ENCODE data around the gene SRY. TPM values are rescaled to one million over a fixed set of nuclear protein-coding genes. Genes with fewer than 3 reads are reported as not detected.
"Not testable (repeated sequence)": the region's sequence is repeated elsewhere in the genome, so short reads cannot be mapped to it uniquely, and the experiment has no call there.

Gene SRY
- not detected in 2 replicates for total RNA-seq (2014; rRNA removed; shearing (Covaris generic))
- polyA plus RNA-seq (2014; cell fraction: nucleus; rRNA removed): not detected in 2 replicates

- DNase-seq (ENCODE audit: extremely low read depth, low read depth): no peak
These were observed at the start of gene SRY for GRCh38 chrY:2787600-2787999. Gene SRY (minus strand): TSS chrY:2787682. CDS start chrY:2787603, 79 bp downstream.

GRCh38 chrY:2837078-2837477 is 49.6 kb upstream of the SRY start:
- DNase-seq (ENCODE audit: extremely low read depth, low read depth): no peak

- no peak for DNase-seq (ENCODE audit: extremely low read depth, low read depth)
These were observed 47.7 kb upstream of the SRY start for GRCh38 chrY:2835230-2835629.

GRCh38 chrY:2828497-2828896 is 41.0 kb upstream of the SRY start:
- no peak for DNase-seq (ENCODE audit: extremely low read depth, low read depth)

- DNase-seq (ENCODE audit: extremely low read depth, low read depth): no peak
These were observed 37.0 kb upstream of the SRY start for GRCh38 chrY:2824471-2824870.

GRCh38 chrY:2817146-2817896 is 29.8 kb upstream of the SRY start:
- not testable (repeated sequence) for DNase-seq (ENCODE audit: extremely low read depth, low read depth)

GRCh38 chrY:2800246-2800645 is 12.8 kb upstream of the SRY start:
- DNase-seq (ENCODE audit: extremely low read depth, low read depth): peak; percentile 11

GRCh38 chrY:2797991-2798390 is 10.5 kb upstream of the SRY start:
- no peak for DNase-seq (ENCODE audit: extremely low read depth, low read depth)

DNA sequence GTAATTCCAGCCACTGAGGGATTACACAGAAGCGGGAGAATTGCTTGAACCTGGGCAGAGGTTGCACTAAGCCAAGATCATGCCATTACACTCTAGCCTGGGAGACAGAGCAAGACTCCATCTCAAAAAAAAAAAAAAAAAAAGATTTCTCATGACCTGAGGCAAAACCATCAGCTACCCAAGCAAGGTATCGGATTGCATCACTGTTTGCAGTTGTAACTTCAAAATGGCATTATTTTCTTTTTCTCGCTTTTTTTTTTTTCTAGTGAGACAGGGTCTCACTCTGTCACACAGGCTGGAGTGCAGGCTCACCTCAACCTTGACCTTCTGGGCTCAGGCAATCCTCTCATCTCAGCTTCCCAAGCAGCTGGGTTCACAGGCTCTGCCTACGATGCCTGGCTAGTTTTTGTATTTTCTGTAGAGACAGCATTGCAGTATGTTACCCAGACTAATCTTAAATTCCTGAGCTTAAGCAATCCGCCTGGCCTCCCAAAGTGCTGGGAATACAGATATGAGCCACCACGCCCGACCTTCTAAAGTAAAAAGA is 9.6 kb upstream of the SRY start:
- DNase-seq (ENCODE audit: extremely low read depth, low read depth): no peak

DNA sequence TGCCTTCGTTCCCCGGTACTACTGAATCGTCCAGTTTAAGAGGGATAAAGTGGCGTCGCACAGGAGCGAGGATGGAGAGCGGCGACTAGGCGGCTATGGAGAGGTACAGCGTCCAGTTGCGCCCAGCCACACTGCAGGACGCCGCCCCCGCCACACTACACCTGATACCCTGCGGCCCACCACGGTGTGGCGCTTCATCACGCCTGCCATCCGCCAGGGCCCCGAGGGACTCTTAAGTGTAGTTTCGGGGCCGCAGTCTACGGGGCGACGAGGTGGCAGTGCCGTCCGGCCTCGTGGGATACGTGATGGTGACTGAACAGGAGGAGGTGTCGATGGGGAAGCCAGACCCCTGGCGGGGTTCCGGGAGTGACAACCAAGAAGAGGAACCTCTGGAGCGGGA is 2.3 kb upstream of the SRY start:
- DNase-seq (ENCODE audit: extremely low read depth, low read depth): no peak

DNA sequence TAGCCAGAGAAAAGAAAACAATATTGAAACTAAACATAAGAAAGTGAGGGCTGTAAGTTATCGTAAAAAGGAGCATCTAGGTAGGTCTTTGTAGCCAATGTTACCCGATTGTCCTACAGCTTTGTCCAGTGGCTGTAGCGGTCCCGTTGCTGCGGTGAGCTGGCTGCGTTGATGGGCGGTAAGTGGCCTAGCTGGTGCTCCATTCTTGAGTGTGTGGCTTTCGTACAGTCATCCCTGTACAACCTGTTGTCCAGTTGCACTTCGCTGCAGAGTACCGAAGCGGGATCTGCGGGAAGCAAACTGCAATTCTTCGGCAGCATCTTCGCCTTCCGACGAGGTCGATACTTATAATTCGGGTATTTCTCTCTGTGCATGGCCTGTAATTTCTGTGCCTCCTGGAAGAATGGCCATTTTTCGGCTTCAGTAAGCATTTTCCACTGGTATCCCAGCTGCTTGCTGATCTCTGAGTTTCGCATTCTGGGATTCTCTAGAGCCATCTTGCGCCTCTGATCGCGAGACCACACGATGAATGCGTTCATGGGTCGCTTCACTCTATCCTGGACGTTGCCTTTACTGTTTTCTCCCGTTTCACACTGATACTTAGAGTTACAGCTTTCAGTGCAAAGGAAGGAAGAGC is 488 bp downstream of the SRY start:
- DNase-seq (ENCODE audit: extremely low read depth, low read depth): no peak

Small RNA genes within 50 kb of the gene (small RNA-seq; reads per million reads assigned to genes)
- gene RNU6-1334P (0 reads per million in 2 experiments), gene TOMM22P2 (0 reads per million in 2 experiments)

Other genes starting within 250 kb of the SRY start
- gene RPS4Y1, start 53.9 kb upstream of the SRY start, total RNA-seq (2014; rRNA removed; shearing (Covaris generic)): 812 and 946 TPM in 2 replicates
- 11.5 and 12.9 TPM in 2 replicates for gene ZFY, start 147.7 kb upstream of the SRY start, total RNA-seq (2014; rRNA removed; shearing (Covaris generic))

All from NCI-H460 (cell line).